ENCODE data around the gene IFNL2.
A peak's percentile ranks its signal among the peaks of the same experiment; 100 is the strongest.
"Not testable (repeated sequence)": the region's sequence is repeated elsewhere in the genome, so short reads cannot be mapped to it uniquely, and the experiment has no call there.

IFNL2 gene

GRCh38 chr19:39307046-39307821 lies 39.0 kb downstream of the IFNL2 start:
- Histone ChIP-seq H3K9me3 (ENCODE audit: control insufficient read depth, insufficient read depth, low read length) (no peaks in the 10 kb centered on the region), H3K27ac (ENCODE audit: low read length) (no peak overlapping the region), H3K4me3 (ENCODE audit: low read length) (peak overlapping the region; percentile 68; the same call in 1 of the 2 replicates), H3K4me1 (ENCODE audit: control insufficient read depth, insufficient read depth, low read length) (peaks cover 10% of the 10 kb centered on the region), H3K27me3 (ENCODE audit: control insufficient read depth, insufficient read depth, low read length) (no peaks in the 10 kb centered on the region), H3K36me3 (ENCODE audit: control insufficient read depth, insufficient read depth, low read length) (no peaks in the 10 kb centered on the region)
- no peak for DNase-seq (ENCODE audit: low read depth, low spot score)
- WGBS (ENCODE audit: insufficient coverage, insufficient read length), result no CpG with 5 or more reads among the region's 71 CpGs

- no CpG with 5 or more reads among the region's 82 CpGs for WGBS (ENCODE audit: insufficient coverage, insufficient read length)
- Histone ChIP-seq H3K27me3 (ENCODE audit: control insufficient read depth, insufficient read depth, low read length) (no peaks in the 10 kb centered on the region), H3K36me3 (ENCODE audit: control insufficient read depth, insufficient read depth, low read length) (no peaks in the 10 kb centered on the region), H3K4me1 (ENCODE audit: control insufficient read depth, insufficient read depth, low read length) (peaks cover 10% of the 10 kb centered on the region), H3K27ac (ENCODE audit: low read length) (no peak overlapping the region), H3K9me3 (ENCODE audit: control insufficient read depth, insufficient read depth, low read length) (no peaks in the 10 kb centered on the region), H3K4me3 (ENCODE audit: low read length) (peak overlapping the region; percentile 68; the same call in 1 of the 2 replicates)
- no peak for DNase-seq (ENCODE audit: low read depth, low spot score)
These were observed 39.8 kb downstream of the IFNL2 start for GRCh38 chr19:39307822-39308530.

- Histone ChIP-seq H3K9me3 (ENCODE audit: control insufficient read depth, insufficient read depth, low read length) (no peaks in the 10 kb centered on the region), H3K36me3 (ENCODE audit: control insufficient read depth, insufficient read depth, low read length) (no peaks in the 10 kb centered on the region; the same call in 1 of the 2 replicates), H3K4me3 (ENCODE audit: low read length) (peak overlapping the region; percentile 68; the same call in 1 of the 2 replicates), H3K27ac (ENCODE audit: low read length) (no peak overlapping the region), H3K4me1 (ENCODE audit: control insufficient read depth, insufficient read depth, low read length) (peaks cover 10% of the 10 kb centered on the region), H3K27me3 (ENCODE audit: control insufficient read depth, insufficient read depth, low read length) (no peaks in the 10 kb centered on the region)
- no CpG with 5 or more reads among the region's 18 CpGs for WGBS (ENCODE audit: insufficient coverage, insufficient read length)
- DNase-seq (ENCODE audit: low read depth, low spot score), result peak; percentile 72
These were observed 40.5 kb downstream of the IFNL2 start for GRCh38 chr19:39308531-39309304.

GRCh38 chr19:39309305-39309670 lies 41.1 kb downstream of the IFNL2 start:
- not testable (repeated sequence) for H3K9me3 ChIP-seq (ENCODE audit: control insufficient read depth, insufficient read depth, low read length); H3K27ac ChIP-seq (ENCODE audit: low read length); H3K4me1 ChIP-seq (ENCODE audit: control insufficient read depth, insufficient read depth, low read length); H3K4me3 ChIP-seq (ENCODE audit: low read length); H3K27me3 ChIP-seq (ENCODE audit: control insufficient read depth, insufficient read depth, low read length); H3K36me3 ChIP-seq (ENCODE audit: control insufficient read depth, insufficient read depth, low read length); DNase-seq (ENCODE audit: low read depth, low spot score)
- no CpG with 5 or more reads among the region's 7 CpGs for WGBS (ENCODE audit: insufficient coverage, insufficient read length)

- no peak overlapping the region for H3K27ac ChIP-seq (ENCODE audit: low read length)
These were observed 42.5 kb downstream of the IFNL2 start for GRCh38 chr19:39310558-39311311.

GRCh38 chr19:39314016-39314728 lies 46.0 kb downstream of the IFNL2 start:
- no peak for DNase-seq (ENCODE audit: low read depth, low spot score)
- no CpG with 5 or more reads among the region's 64 CpGs for WGBS (ENCODE audit: insufficient coverage, insufficient read length)
- Histone ChIP-seq H3K27ac (ENCODE audit: low read length) (no peak overlapping the region), H3K9me3 (ENCODE audit: control insufficient read depth, insufficient read depth, low read length) (no peaks in the 10 kb centered on the region), H3K4me1 (ENCODE audit: control insufficient read depth, insufficient read depth, low read length) (no peaks in the 10 kb centered on the region; the same call in 1 of the 2 replicates), H3K4me3 (ENCODE audit: low read length) (no peak overlapping the region), H3K27me3 (ENCODE audit: control insufficient read depth, insufficient read depth, low read length) (0 out of 2 replicates have a peak, but pooled peaks cover 2% of the 10 kb centered on the region), H3K36me3 (ENCODE audit: control insufficient read depth, insufficient read depth, low read length) (peaks cover 14% of the 10 kb centered on the region)

More at GRCh38 chr19:39310558-39311311, 42.5 kb downstream of the IFNL2 start:
- no peak for DNase-seq (ENCODE audit: low read depth, low spot score)
- Histone ChIP-seq H3K4me3 (ENCODE audit: low read length) (no peak overlapping the region), H3K9me3 (ENCODE audit: control insufficient read depth, insufficient read depth, low read length) (no peaks in the 10 kb centered on the region), H3K4me1 (ENCODE audit: control insufficient read depth, insufficient read depth, low read length) (peaks cover 6% of the 10 kb centered on the region), H3K27me3 (ENCODE audit: control insufficient read depth, insufficient read depth, low read length) (no peaks in the 10 kb centered on the region), H3K36me3 (ENCODE audit: control insufficient read depth, insufficient read depth, low read length) (peaks cover 14% of the 10 kb centered on the region)
- WGBS (ENCODE audit: insufficient coverage, insufficient read length), result no CpG with 5 or more reads among the region's 11 CpGs

- Histone ChIP-seq H3K9me3 (ENCODE audit: control insufficient read depth, insufficient read depth, low read length) (no peaks in the 10 kb centered on the region), H3K4me1 (ENCODE audit: control insufficient read depth, insufficient read depth, low read length) (peaks cover 3% of the 10 kb centered on the region), H3K36me3 (ENCODE audit: control insufficient read depth, insufficient read depth, low read length) (peaks cover 14% of the 10 kb centered on the region), H3K4me3 (ENCODE audit: low read length) (no peak overlapping the region), H3K27me3 (ENCODE audit: control insufficient read depth, insufficient read depth, low read length) (0 out of 2 replicates have a peak, but pooled peaks cover 2% of the 10 kb centered on the region), H3K27ac (ENCODE audit: low read length) (no peak overlapping the region)
- no CpG with 5 or more reads among the region's 1 CpG for WGBS (ENCODE audit: insufficient coverage, insufficient read length)
- DNase-seq (ENCODE audit: low read depth, low spot score), result no peak
These were observed 47.7 kb downstream of the IFNL2 start for GRCh38 chr19:39315933-39316332.

GRCh38 chr19:39316627-39317321 lies 48.6 kb downstream of the IFNL2 start:
- no peak overlapping the region for H3K4me3 ChIP-seq (ENCODE audit: low read length)
- H3K36me3 ChIP-seq (ENCODE audit: control insufficient read depth, insufficient read depth, low read length), result peaks cover 14% of the 10 kb centered on the region
- no peaks in the 10 kb centered on the region for H3K9me3 ChIP-seq (ENCODE audit: control insufficient read depth, insufficient read depth, low read length)
- WGBS (ENCODE audit: insufficient coverage, insufficient read length), result no CpG with 5 or more reads among the region's 12 CpGs
- peaks cover 3% of the 10 kb centered on the region for H3K4me1 ChIP-seq (ENCODE audit: control insufficient read depth, insufficient read depth, low read length)
- DNase-seq (ENCODE audit: low read depth, low spot score), result no peak
- no peak overlapping the region for H3K27ac ChIP-seq (ENCODE audit: low read length)
- H3K27me3 ChIP-seq (ENCODE audit: control insufficient read depth, insufficient read depth, low read length), result 0 out of 2 replicates have a peak, but pooled peaks cover 2% of the 10 kb centered on the region

GRCh38 chr19:39317476-39317875 lies 49.3 kb downstream of the IFNL2 start:
- no CpG with 5 or more reads among the region's 4 CpGs for WGBS (ENCODE audit: insufficient coverage, insufficient read length)
- Histone ChIP-seq H3K4me3 (ENCODE audit: low read length) (no peak overlapping the region), H3K36me3 (ENCODE audit: control insufficient read depth, insufficient read depth, low read length) (peaks cover 14% of the 10 kb centered on the region)

More at GRCh38 chr19:39317476-39317875, 49.3 kb downstream of the IFNL2 start:
- Histone ChIP-seq H3K27me3 (ENCODE audit: control insufficient read depth, insufficient read depth, low read length) (0 out of 2 replicates have a peak, but pooled peaks cover 2% of the 10 kb centered on the region), H3K9me3 (ENCODE audit: control insufficient read depth, insufficient read depth, low read length) (no peaks in the 10 kb centered on the region), H3K27ac (ENCODE audit: low read length) (no peak overlapping the region), H3K4me1 (ENCODE audit: control insufficient read depth, insufficient read depth, low read length) (peaks cover 3% of the 10 kb centered on the region)
- no peak for DNase-seq (ENCODE audit: low read depth, low spot score)

Data from iPS DF 6.9 (cell line).